Dendritic cell treated with granulocyte-macrophage colony-stimulating factor and Interleukin-4, amounts not matched to agents 40 ng/mL and 50 ng/mL, for 4 days (primary cell): ENCODE data around the gene CASK.

Experiments used
- H3K27ac Mint-ChIP-seq: one replicate; pipeline ENCODE4 v1.8.0; 2022; ENCODE audit warnings: mild to moderate bottlenecking, mixed read lengths
- H3K27me3 Mint-ChIP-seq: one replicate; pipeline ENCODE4 v1.8.0; 2022; ENCODE audit warnings: mild to moderate bottlenecking, mixed read lengths
- H3K36me3 Mint-ChIP-seq: one replicate; pipeline ENCODE4 v1.8.0; 2022; ENCODE audit warnings: low read depth, mixed read lengths
- H3K4me1 Mint-ChIP-seq: one replicate; pipeline ENCODE4 v1.8.0; 2022; ENCODE audit warnings: low read depth, mixed read lengths
- H3K4me3 Mint-ChIP-seq: one replicate; pipeline ENCODE4 v1.8.0; 2022; ENCODE audit warnings: mild to moderate bottlenecking, moderate library complexity, mixed read lengths
- H3K9me3 Mint-ChIP-seq: one replicate; pipeline ENCODE4 v1.8.0; 2022; ENCODE audit warnings: mixed read lengths
- intact Hi-C: fragments of 100-400 bp; cut with micrococcal nuclease; formaldehyde crosslinking; loops from one replicate; pipeline ENCODE4 v1.15.0; 2022

CASK gene

DNA sequence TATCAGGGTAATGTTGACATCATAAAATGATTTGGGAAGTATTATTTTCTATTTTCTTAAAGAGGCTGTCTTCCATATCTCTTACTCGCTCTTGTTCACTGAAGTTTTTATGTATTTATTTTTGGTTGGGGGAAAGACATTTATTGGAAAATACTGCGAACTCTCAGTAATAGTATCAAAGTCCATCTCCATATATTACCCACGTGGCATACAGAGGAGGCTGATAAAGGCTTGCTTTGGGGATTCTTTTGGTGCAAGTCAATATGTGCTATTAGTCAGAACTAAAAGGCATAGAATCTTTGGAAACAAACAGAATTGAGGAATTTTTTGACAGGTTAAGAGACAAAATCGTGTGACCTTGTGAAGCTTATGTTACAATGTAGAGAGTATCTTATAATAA lies 374.9 kb downstream of the CASK start:
- Mint-ChIP-seq H3K27ac (no peak overlapping the region), H3K4me1 (no peaks in the 10 kb centered on the region), H3K36me3 (no peaks in the 10 kb centered on the region), H3K27me3 (no peaks in the 10 kb centered on the region), H3K9me3 (no peaks in the 10 kb centered on the region), H3K4me3 (no peak overlapping the region)
- intact Hi-C loops = no loop called here

DNA sequence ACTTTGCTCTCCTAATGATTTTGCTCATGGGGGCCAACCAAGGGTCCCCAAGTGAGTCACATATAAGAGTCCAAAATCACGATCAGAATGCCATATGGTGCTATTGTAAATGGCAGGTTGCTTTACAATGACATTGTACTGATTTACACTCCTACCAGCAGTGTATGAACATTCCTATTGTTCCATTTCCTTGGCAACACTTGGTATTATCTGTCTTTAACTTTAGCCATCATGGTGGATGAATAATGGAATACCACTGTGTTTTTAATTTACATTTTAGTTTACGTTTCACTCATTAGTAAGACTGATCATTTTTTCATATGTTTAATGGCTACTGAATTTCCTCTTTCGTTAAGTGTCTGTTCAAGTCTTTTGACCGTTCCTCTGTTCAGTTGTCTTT lies 379.7 kb downstream of the CASK start:
- Mint-ChIP-seq H3K36me3 (no peaks in the 10 kb centered on the region), H3K4me3 (no peak overlapping the region), H3K27me3 (no peaks in the 10 kb centered on the region), H3K4me1 (no peaks in the 10 kb centered on the region), H3K27ac (no peak overlapping the region), H3K9me3 (no peaks in the 10 kb centered on the region)
- intact Hi-C loops = no loop called here

DNA sequence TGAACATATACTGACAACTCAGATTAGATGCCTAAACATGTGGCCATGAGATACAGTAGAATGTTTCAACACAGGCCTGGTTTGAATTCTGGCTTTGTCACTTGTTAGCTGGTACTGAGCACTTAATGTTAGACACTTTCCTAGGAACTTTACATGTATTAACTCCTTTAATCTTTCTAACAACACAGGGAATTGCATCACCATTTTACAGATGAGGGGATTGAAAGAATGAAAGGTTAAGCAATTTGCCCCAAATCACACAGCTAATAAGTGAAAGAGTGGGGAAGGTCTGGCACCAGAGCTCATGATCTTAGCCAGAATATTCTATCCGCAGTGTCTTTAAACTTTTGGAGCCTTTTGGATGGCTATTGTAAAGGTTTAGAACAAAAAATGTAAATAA lies 380.3 kb downstream of the CASK start:
- Mint-ChIP-seq H3K4me3 (no peak overlapping the region), H3K4me1 (no peaks in the 10 kb centered on the region), H3K9me3 (no peaks in the 10 kb centered on the region), H3K27me3 (no peaks in the 10 kb centered on the region), H3K36me3 (no peaks in the 10 kb centered on the region), H3K27ac (no peak overlapping the region)
- intact Hi-C loops = no loop called here

DNA sequence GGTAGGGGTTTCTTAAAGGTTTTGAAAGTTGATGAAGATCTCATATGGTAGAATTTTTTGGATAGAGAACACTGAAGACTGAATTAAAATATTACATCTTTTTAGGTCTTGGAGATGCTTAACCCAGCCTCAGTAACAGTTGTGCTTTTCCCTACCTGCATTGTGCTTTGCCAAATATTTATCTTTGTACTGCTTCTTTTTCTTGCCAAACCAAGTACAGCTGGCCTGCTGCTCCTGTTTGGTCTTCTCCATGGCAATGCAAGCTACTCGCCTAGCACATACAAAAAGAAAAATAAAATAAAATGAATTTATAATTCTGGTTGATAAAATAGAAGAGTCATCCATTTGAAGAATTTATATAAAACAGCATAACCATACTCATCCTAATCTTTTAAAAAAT lies 380.8 kb downstream of the CASK start:
- H3K27me3 Mint-ChIP-seq = no peaks in the 10 kb centered on the region
- intact Hi-C loops = no loop called here
- H3K4me3 Mint-ChIP-seq = no peak overlapping the region
- no peaks in the 10 kb centered on the region for H3K9me3 Mint-ChIP-seq
- H3K4me1 Mint-ChIP-seq = no peaks in the 10 kb centered on the region
- no peaks in the 10 kb centered on the region for H3K36me3 Mint-ChIP-seq
- no peak overlapping the region for H3K27ac Mint-ChIP-seq

DNA sequence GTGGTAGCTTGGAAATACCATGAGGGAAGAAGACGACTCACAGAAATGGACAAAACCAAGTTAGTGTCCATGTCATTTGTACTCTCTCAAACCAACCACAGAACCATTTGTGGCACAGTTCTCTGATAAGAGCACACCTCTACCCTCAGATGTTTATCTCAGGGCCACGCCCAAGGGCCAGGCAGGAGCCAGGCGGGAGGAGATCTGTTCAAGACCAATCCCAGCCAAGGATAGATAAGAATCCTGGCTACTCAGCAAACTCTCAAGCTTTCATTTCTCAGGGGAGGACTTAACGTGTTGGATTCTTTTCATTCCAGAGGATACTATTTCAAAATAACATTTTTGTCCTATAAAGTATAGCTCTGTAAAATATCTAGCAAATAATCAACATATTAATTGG lies 381.2 kb downstream of the CASK start:
- Mint-ChIP-seq H3K27me3 (no peaks in the 10 kb centered on the region), H3K36me3 (no peaks in the 10 kb centered on the region), H3K27ac (no peak overlapping the region), H3K9me3 (no peaks in the 10 kb centered on the region), H3K4me3 (no peak overlapping the region), H3K4me1 (no peaks in the 10 kb centered on the region)
- intact Hi-C loops = no loop called here

DNA sequence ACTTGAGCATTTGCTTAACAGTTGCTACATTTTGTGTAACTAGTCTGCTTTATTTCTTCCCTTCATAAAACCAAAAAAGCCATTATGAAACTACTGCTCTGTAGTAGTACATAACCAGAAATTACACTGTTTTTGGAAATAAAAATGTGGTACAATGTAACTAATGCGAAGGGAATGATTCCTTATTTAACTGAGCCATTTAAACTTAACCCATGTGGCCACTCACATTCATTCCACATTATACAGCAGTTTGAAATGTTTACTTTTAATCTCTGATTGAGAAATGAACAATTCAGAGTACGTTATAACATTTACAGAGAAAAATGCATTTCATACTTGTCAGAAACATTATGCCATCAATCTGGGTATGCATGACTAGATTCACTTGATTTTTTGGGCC lies 382.0 kb downstream of the CASK start:
- Mint-ChIP-seq H3K9me3 (no peaks in the 10 kb centered on the region), H3K4me1 (no peaks in the 10 kb centered on the region), H3K27ac (no peak overlapping the region), H3K4me3 (no peak overlapping the region), H3K27me3 (no peaks in the 10 kb centered on the region), H3K36me3 (no peaks in the 10 kb centered on the region)
- intact Hi-C loops = no loop called here

DNA sequence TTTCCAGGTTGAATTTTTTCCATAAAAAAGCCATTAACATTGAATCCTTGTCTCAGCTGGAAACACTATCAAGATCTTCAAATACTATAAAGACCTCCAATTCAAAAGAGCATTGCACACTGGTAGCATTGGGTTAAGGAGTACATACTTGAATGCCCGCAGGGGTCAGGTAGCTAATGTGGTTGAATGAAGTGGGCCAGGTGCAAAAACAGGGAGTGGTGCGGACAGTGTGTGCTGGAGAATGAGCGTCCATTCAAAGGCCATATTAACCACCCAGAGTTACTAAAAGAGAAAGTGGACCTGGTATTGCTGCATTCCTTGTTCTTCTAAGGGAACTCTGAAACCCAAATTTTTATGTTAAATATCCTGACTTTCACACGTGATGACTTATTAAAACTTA lies 384.6 kb downstream of the CASK start:
- no peaks in the 10 kb centered on the region for H3K27me3 Mint-ChIP-seq
- H3K9me3 Mint-ChIP-seq = no peaks in the 10 kb centered on the region
- intact Hi-C loops = no loop called here
- no peak overlapping the region for H3K4me3 Mint-ChIP-seq
- H3K27ac Mint-ChIP-seq = no peak overlapping the region
- H3K4me1 Mint-ChIP-seq = no peaks in the 10 kb centered on the region
- no peaks in the 10 kb centered on the region for H3K36me3 Mint-ChIP-seq

DNA sequence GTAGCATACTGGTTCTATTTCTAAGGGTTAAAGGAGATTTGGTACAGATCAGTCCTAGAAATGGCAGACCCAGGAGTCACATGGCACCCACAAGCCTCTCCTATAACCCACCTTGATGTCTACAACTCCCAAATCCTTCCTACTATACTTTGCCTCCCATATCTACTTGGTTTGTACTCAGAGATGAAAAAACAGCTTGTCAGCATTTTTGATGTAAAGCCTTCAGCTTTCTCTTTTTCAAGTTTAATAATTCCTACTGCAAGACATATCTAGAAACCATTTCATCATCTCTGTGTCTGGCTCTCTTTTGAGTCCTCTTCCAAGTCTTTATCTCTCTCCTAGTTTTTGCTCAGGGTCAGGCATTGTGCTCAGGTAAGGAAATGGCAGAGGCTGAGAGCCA lies 393.3 kb downstream of the CASK start:
- intact Hi-C loops = no loop called here
- Mint-ChIP-seq H3K27ac (no peak overlapping the region), H3K36me3 (peaks cover 36% of the 10 kb centered on the region), H3K4me3 (no peak overlapping the region), H3K27me3 (no peaks in the 10 kb centered on the region), H3K9me3 (no peaks in the 10 kb centered on the region), H3K4me1 (peaks cover 4% of the 10 kb centered on the region)

DNA sequence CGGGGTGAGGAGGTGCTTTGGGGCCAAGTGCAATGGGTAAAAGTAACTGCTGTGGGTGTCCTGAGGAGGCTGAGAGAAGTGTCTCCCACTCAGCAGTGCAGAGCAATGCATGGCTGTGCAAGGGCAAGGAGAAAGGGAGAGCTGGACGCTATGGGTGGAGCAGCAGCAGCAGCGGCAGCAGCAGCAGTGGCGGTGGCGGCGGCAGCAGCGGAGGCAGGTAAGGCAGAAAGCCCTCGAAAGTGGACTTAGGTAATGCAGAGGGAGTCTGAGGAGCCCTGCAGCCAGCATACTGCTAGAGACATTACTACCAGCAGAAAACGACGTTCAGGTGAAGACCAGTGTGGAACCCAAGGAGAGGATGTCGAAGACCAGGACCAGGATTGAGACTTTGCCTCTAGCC lies 394.1 kb downstream of the CASK start:
- intact Hi-C loops = no loop called here
- no peaks in the 10 kb centered on the region for H3K27me3 Mint-ChIP-seq
- H3K27ac Mint-ChIP-seq = no peak overlapping the region
- H3K36me3 Mint-ChIP-seq = peaks cover 41% of the 10 kb centered on the region
- H3K9me3 Mint-ChIP-seq = no peaks in the 10 kb centered on the region
- H3K4me1 Mint-ChIP-seq = peaks cover 8% of the 10 kb centered on the region
- H3K4me3 Mint-ChIP-seq = no peak overlapping the region

DNA sequence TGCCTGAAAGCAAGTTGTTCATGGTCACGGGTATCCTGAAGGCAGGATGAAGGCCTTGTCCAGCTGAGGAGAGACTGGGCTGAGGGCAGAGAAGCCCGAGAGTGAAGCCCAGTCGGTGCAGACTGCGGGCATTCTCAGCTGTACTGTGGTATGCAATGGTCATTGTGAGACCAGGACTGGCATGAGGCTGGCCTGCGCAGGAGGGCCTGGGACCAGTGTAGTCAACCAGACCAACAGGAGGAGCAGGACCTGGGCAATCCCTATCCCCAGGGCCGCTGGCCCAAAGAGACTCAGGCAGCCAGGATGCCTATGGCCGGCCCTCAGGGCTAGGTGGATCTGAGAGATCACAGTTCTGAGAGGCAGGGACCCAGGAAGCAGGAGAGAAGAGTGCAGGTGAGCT lies 394.6 kb downstream of the CASK start:
- Mint-ChIP-seq H3K9me3 (no peaks in the 10 kb centered on the region), H3K36me3 (peaks cover 41% of the 10 kb centered on the region), H3K4me1 (peaks cover 8% of the 10 kb centered on the region), H3K27me3 (no peaks in the 10 kb centered on the region), H3K27ac (no peak overlapping the region), H3K4me3 (no peak overlapping the region)
- intact Hi-C loops = no loop called here

DNA sequence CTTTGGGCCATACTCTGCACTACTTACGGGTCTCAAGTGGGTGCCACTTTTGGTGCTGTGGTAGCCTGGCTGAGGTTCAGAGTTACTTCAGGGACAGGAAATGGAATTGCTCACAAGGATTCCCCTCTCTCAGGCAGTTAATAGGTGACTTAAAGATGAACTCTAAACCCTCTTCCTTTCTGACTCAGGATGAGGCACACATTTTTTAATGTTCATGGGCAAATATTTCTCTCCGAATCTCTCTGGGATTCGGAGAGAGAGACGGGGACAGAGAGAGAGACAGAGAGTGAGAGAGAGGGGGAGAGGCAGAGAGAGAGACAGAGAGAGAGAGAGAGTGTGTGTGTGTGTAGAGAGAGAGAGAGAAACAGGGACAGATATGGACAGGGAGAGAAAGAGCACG lies 396.4 kb downstream of the CASK start:
- Mint-ChIP-seq H3K27ac (no peak overlapping the region), H3K4me1 (peaks cover 8% of the 10 kb centered on the region), H3K27me3 (no peaks in the 10 kb centered on the region), H3K36me3 (peaks cover 47% of the 10 kb centered on the region), H3K4me3 (no peak overlapping the region), H3K9me3 (no peaks in the 10 kb centered on the region)
- intact Hi-C loops = no loop called here

DNA sequence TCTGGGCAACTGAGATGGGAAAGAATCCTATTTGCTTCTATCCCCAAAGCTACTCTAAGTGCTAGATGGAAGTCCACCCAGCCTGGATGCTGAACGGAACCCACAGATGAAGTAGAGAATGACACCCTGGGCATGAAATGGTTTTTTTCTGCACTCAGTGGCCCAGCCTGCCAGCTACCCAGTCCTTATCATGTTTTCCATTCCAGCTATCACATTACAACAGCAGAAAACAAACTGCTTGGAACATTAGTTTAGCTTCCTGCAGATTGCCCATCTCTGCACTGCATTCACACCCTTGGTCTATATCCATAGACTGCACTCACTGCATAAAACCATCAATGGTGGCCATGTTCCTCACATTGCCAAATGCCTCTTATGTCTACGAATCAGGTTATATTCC lies 397.1 kb downstream of the CASK start:
- Mint-ChIP-seq H3K36me3 (peaks cover 46% of the 10 kb centered on the region), H3K9me3 (no peaks in the 10 kb centered on the region), H3K27ac (no peak overlapping the region), H3K4me1 (peaks cover 8% of the 10 kb centered on the region), H3K27me3 (no peaks in the 10 kb centered on the region), H3K4me3 (no peak overlapping the region)
- intact Hi-C loops = no loop called here

DNA sequence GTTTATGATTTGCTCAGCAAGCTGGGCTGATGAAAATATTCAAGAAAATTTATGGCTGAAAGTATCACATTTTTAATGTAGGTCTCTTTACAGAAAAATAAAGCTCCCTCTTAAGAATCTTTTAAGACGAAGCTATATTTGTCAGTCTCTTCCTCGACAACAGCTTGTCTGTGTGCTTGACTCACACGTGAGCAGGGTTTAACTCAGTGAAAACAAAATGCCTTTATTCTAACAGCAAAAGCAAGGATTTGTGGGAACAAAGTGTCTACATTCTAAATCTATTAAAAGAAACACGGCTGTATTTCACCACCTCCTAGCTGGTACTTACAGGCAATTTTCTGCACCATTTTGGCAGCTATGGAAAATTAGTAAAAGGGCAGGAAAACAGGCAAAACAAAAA lies 400.7 kb downstream of the CASK start:
- Mint-ChIP-seq H3K27ac (no peak overlapping the region), H3K4me3 (no peak overlapping the region), H3K4me1 (peaks cover 8% of the 10 kb centered on the region), H3K9me3 (no peaks in the 10 kb centered on the region), H3K36me3 (peaks cover 21% of the 10 kb centered on the region), H3K27me3 (no peaks in the 10 kb centered on the region)
- intact Hi-C loops = no loop called here

DNA sequence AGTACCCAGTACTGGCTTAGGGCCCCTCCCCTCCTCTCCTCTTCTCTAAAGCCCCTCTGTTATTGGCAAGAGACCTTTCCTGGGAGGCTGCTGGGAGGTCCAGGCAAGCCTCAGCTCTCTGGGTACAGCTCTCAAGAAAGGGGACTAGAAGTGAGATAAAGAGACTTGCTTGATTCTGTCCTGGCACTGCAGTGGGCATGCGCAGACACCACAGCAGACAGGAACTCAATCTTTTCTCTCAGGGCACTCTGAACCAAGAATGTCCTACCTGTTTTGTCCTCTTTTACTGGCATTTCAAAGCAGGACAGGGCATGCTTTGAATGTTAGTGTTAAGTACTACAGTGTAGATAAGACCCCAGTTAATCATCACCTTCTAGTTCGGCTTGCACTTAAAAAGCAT lies 401.3 kb downstream of the CASK start:
- intact Hi-C loops = no loop called here
- Mint-ChIP-seq H3K36me3 (peaks cover 19% of the 10 kb centered on the region), H3K4me3 (no peak overlapping the region), H3K4me1 (peaks cover 8% of the 10 kb centered on the region), H3K27ac (no peak overlapping the region), H3K9me3 (no peaks in the 10 kb centered on the region), H3K27me3 (no peaks in the 10 kb centered on the region)

DNA sequence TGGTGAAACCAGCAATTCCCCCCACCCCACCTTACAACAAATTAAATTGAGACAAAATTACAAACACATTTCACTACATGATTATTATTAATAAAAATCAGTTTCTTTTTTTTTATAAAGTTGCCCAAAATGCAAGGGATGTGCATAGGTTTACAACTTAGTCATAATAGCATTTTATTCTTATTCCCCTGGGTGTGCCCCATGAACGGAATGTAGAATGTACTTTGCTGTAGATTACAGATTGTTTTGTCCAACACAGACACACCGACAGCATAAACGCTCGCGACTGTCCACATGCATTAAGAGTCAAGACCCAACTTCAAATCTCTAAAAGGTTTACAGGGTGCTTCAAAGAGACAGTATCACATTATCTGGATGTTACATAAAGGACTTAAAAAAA lies 403.9 kb downstream of the CASK start:
- Mint-ChIP-seq H3K27ac (no peak overlapping the region), H3K9me3 (no peaks in the 10 kb centered on the region), H3K27me3 (no peaks in the 10 kb centered on the region), H3K4me3 (no peak overlapping the region), H3K4me1 (no peaks in the 10 kb centered on the region), H3K36me3 (peaks cover 7% of the 10 kb centered on the region)
- intact Hi-C loops = no loop called here

DNA sequence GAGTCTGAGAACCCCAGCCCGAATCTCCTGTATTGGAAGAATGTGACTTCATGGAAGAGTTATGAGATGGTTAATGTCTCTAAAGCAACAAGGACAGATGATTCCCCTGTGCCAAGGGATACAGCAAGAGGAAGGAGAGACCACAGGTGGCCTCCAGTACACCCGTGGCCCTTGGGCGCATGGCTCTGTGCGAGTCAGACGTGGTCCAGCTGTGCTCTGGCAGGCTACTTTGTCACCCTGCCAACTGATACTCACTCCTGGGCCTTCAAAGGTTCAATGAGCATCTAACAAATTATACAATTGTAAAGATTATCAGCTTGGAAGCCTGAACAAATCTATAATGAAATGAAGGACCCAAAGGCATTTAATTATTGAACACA lies 404.5 kb downstream of the CASK start:
- no peaks in the 10 kb centered on the region for H3K4me1 Mint-ChIP-seq
- no peaks in the 10 kb centered on the region for H3K9me3 Mint-ChIP-seq
- peaks cover 7% of the 10 kb centered on the region for H3K36me3 Mint-ChIP-seq
- H3K27me3 Mint-ChIP-seq = no peaks in the 10 kb centered on the region
- no peak overlapping the region for H3K4me3 Mint-ChIP-seq
- intact Hi-C loops = no loop called here
- H3K27ac Mint-ChIP-seq = no peak overlapping the region
